HFF-Myc (cell line): ENCODE results near the gene SCN10A.

Experiments used
- DNase-seq: peaks from one replicate; pipeline ENCODE4 v3.0.0-alpha.2; 2011; ENCODE audit warnings: low read depth; ENCODE audit errors: extremely low read depth
- H3K4me3 ChIP-seq: replicated peaks from 2 replicates; pipeline ENCODE4 v1.5.1; 2011; ENCODE audit warnings: low read depth, mild to moderate bottlenecking, control low read depth, low read length
- TF ChIP-seq, protein P1 (sequence below): IDR thresholded peaks from 2 replicates; pipeline ENCODE4 v1.5.1; 2012; ENCODE audit warnings: mild to moderate bottlenecking, low read depth, low read length, control low read depth; ENCODE audit errors: missing control alignments

The SCN10A gene

DNA sequence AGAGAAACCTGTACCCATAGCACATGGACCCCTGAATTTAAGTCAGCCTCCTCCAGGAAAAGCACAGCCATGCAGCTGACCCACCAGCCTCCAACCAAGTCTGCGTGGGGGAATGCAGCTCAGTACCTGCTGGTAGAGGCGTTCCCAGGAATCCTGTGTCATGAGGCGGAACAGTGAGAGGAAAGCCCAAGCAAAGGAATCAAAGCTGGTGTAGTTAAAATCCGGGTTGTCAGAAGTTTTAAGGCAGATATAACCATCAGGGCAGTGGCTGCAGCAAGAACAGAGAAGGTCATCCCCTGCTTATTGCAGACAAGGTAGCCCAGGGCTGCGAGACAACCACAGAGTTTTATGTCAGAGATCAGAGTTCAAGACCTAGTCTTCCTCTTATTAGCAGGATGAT lies 59.1 kb downstream of the SCN10A start:
- DNase-seq: no peak
- TF ChIP-seq, protein P1, sequence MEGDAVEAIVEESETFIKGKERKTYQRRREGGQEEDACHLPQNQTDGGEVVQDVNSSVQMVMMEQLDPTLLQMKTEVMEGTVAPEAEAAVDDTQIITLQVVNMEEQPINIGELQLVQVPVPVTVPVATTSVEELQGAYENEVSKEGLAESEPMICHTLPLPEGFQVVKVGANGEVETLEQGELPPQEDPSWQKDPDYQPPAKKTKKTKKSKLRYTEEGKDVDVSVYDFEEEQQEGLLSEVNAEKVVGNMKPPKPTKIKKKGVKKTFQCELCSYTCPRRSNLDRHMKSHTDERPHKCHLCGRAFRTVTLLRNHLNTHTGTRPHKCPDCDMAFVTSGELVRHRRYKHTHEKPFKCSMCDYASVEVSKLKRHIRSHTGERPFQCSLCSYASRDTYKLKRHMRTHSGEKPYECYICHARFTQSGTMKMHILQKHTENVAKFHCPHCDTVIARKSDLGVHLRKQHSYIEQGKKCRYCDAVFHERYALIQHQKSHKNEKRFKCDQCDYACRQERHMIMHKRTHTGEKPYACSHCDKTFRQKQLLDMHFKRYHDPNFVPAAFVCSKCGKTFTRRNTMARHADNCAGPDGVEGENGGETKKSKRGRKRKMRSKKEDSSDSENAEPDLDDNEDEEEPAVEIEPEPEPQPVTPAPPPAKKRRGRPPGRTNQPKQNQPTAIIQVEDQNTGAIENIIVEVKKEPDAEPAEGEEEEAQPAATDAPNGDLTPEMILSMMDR: no peak
- no peak overlapping the region for H3K4me3 ChIP-seq

DNA sequence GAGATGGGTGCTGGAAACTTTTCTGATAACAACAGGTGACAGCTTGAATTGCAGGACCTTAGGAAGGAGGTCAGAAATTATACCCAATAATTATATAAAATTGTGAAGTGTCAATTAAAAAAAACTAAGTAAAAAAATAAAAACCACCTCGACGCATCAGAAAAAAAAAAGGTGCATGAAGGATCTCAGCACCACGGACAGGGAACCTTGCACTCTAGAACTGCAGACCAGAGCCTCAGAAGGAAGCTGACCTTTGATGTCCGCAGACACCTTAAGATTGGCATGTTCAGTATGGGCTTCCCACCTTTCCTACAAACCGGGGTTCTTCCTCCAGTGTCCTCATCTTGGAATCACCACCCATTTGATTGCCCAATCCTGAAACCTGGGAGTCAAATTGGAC lies 60.9 kb downstream of the SCN10A start:
- no peak for DNase-seq
- H3K4me3 ChIP-seq: no peak overlapping the region
- TF ChIP-seq, protein P1: no peak

DNA sequence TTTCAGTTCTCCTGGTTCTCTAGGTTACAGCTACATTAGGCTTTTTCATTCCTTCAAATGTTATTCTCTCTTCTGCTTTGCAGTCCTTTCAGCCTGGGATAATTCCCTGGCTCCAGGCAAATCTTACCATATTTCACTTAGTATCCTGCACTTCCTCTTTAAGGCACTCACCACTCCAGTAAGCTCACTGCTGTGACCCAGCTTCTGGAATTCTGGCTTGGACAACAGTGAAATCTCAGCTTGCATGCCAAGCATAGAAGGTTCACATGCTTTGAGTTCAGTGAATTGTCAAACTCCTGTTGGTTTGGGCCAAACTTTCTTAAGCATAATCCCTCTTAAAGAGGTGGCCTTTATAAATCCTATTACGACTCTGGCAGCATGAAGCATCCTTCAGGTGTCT lies 69.4 kb downstream of the SCN10A start:
- no peak for DNase-seq
- TF ChIP-seq, protein P1: no peak
- H3K4me3 ChIP-seq: no peak overlapping the region

DNA sequence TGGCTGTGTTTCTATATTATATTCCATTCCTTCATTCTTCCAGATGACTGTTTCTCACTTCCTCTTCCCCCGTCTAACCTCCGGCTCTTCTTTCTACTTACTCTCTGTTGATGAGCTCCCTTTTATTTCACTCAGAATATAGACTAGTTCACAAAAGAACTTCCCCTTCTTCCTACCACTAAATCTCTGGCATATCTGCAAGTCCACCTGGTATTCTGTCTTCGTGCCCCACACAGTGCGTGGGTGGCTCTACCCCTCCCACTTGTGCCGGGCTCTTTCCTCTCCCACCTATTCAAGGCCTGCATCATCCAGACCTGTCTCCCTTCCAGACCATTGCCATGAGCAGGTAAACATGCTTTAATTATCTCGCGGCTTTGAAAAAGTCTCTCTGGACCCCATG lies 73.0 kb downstream of the SCN10A start:
- TF ChIP-seq, protein P1: no peak
- no peak overlapping the region for H3K4me3 ChIP-seq
- DNase-seq: no peak

- TF ChIP-seq, protein P1: no peak
- no peak overlapping the region for H3K4me3 ChIP-seq
- DNase-seq: no peak
Measured at GRCh38 chr3:38742550-38742949, 73.5 kb downstream of the SCN10A start.

DNA sequence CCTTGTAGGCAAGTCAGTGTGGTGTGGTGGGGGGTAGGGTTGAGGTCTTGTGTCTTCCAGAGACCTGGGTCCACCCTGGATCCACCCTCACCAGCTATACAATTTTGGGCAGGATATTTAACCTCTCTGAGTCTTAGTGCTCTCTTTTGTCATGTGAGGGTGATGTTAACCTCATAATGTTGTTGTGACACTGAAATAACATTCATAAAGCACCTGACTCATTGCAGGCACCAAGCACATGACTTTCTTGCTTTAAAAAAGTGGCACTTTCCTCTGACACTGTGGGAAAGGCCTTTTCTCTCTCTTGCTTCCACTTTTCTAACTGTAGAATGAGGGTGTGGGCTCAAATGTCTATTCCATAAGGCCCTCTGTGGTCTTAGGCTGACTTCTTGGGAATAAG lies 75.5 kb downstream of the SCN10A start:
- TF ChIP-seq, protein P1: no peak
- DNase-seq: no peak
- H3K4me3 ChIP-seq: no peak overlapping the region

GRCh38 chr3:38739931-38740330 lies 76.1 kb downstream of the SCN10A start:
- DNase-seq: no peak
- TF ChIP-seq, protein P1: no peak
- no peak overlapping the region for H3K4me3 ChIP-seq
